ENCODE data around the gene CDC6. TPM values are rescaled to one million over a fixed set of nuclear protein-coding genes. Genes with fewer than 3 reads are reported as not detected.

Gene CDC6
- total and polyA plus RNA-seq, 12 donors, result 0.49 to 3.0 (median 0.86) TPM

DNA sequence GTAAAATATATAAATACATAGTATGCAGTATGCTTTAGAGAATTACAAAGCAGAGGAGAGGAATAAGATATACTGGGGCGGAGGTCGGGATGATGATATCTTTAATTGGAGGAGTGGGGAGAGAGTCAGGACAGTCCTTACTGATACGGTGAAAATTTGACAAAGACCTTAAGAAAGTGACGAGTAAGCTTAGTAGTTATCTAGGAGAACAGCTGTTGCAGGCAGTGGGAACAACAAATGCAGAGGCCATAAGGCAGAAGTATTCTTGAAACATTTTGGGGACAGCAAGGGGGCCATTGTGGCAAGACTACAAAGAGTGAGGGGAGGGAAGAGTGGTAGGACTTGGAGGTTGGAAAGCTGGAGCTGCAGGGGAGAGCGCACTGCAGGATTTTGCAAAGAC lies 22.3 kb upstream of the CDC6 start:
- 80 to 87% methylated on average over 5 of the region's 5 CpGs for WGBS, 2 donors
- H3K27me3 ChIP-seq, result no peaks in the 10 kb centered on the region
- TF ChIP-seq, protein P1, sequence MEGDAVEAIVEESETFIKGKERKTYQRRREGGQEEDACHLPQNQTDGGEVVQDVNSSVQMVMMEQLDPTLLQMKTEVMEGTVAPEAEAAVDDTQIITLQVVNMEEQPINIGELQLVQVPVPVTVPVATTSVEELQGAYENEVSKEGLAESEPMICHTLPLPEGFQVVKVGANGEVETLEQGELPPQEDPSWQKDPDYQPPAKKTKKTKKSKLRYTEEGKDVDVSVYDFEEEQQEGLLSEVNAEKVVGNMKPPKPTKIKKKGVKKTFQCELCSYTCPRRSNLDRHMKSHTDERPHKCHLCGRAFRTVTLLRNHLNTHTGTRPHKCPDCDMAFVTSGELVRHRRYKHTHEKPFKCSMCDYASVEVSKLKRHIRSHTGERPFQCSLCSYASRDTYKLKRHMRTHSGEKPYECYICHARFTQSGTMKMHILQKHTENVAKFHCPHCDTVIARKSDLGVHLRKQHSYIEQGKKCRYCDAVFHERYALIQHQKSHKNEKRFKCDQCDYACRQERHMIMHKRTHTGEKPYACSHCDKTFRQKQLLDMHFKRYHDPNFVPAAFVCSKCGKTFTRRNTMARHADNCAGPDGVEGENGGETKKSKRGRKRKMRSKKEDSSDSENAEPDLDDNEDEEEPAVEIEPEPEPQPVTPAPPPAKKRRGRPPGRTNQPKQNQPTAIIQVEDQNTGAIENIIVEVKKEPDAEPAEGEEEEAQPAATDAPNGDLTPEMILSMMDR (IDR thresholded peaks at IDR 0.05), result no peak
- H3K36me3 ChIP-seq, result peaks cover 0 to 99% (median 58%) of the 10 kb centered on the region in 9 donors
- no peak overlapping the region for H3K27ac ChIP-seq
- intact Hi-C loops (cut with DNase I), result loop anchor here in 1 of 10 donors (10.0 kb wide), 1 partner anchor 261 kb away; no protein-coding TSS in a partner anchor
- H3K4me1 ChIP-seq, result peaks cover 0 to 6% (median 0%) of the 10 kb centered on the region in 9 donors
- ATAC-seq, result no peak
- H3K9me3 ChIP-seq, result no peaks in the 10 kb centered on the region
- DNase-seq, result no peak
- no peak overlapping the region for H3K4me3 ChIP-seq

DNA sequence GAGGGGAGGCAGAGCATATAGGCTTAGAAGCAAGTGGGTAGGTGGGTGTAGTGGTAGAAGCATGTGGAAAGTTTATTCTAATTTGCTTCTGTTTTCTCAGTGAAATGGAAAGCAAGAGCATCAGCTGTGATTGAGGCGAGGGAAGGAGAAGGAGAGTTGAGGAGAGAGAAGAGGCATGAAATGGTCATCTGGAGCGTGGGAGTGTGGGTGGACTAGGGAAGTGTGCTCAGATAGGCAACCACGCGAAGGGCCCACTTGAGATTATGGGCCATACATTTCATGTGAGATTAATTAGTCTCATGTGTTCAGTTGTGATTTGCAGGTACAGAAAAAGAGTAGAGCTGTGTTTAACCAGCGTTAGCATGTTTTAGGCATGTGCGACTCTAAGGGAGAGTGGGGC lies 20.8 kb upstream of the CDC6 start:
- ATAC-seq (no peak), DNase-seq (no peak)
- TF ChIP-seq, protein P1 (IDR thresholded peaks at IDR 0.05), result no peak
- Histone ChIP-seq H3K27me3 (no peaks in the 10 kb centered on the region), H3K36me3 (peaks cover 0 to 99% (median 44%) of the 10 kb centered on the region in 9 donors), H3K4me1 (peaks cover 0 to 4% (median 0%) of the 10 kb centered on the region in 9 donors), H3K9me3 (no peaks in the 10 kb centered on the region), H3K4me3 (no peak overlapping the region), H3K27ac (no peak overlapping the region)
- WGBS, 2 donors, result 88% methylated on average over 6 of the region's 6 CpGs
- intact Hi-C loops (cut with DNase I), result loop anchor here in 1 of 10 donors (10.0 kb wide), 1 partner anchor 262 kb away; no protein-coding TSS in a partner anchor

DNA sequence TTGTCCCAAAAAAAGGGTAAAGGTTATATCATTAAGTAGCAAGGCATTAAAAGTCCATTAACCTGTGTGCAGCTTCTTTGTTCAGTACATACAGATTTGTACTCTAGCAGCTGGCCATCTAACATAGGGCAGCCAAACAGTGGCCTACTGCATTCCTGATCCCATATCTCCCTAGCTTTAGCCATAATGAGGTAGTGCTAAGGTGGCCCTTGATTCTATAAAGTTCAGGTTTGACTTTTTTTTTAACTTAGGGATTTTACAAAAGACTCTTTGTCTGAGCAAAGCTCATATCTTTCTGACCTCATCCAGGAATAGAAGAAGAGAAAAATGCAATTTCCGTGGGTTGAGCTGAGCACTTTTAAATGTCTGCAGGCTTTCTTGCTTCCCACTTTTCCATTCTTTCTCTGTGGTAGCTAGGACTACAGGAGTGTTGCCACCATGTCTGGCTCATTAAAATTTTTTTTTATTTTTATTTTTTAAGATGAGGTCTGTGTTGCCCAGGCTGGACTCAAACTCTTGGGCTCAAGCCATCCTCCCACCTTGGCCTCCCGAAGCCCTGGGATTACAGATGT lies 19.5 kb upstream of the CDC6 start:
- Histone ChIP-seq H3K27ac (no peak overlapping the region), H3K4me3 (no peak overlapping the region), H3K4me1 (peaks cover 0 to 4% (median 0%) of the 10 kb centered on the region in 9 donors), H3K27me3 (no peaks in the 10 kb centered on the region), H3K9me3 (no peaks in the 10 kb centered on the region), H3K36me3 (peaks cover 0 to 99% (median 38%) of the 10 kb centered on the region in 9 donors)
- TF ChIP-seq, protein P1 (IDR thresholded peaks at IDR 0.05), result no peak
- DNase-seq (no peak), ATAC-seq (no peak)
- intact Hi-C loops (cut with DNase I), result loop anchor here in 1 of 10 donors (10.0 kb wide), 1 partner anchor 263 kb away; no protein-coding TSS in a partner anchor
- WGBS, 2 donors, result 87 to 90% methylated on average over 2 of the region's 2 CpGs

DNA sequence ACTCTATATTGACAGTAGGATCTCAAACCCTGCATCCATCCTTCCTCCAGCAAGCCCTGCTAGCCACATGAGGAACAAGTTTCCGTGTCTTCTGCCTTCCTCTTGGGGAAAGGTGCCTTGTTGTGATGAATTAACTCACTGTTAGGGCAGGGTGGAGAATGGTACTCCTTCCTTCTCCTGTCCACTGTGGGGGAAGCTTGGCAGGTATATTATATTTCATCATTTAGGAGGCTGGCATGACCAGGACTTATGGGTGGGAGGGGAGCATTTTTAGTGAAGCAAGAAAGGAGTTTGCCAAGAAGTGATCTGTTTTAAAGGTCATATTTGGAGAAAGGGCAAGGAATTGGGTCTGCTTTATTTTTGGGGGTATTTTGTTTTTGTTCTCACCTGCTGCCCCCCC lies 9.3 kb upstream of the CDC6 start:
- Histone ChIP-seq H3K9me3 (no peaks in the 10 kb centered on the region), H3K4me1 (peaks cover 0 to 14% (median 0%) of the 10 kb centered on the region in 9 donors), H3K4me3 (no peak overlapping the region), H3K36me3 (peaks cover 0 to 98% (median 51%) of the 10 kb centered on the region in 9 donors), H3K27me3 (no peaks in the 10 kb centered on the region), H3K27ac (no peak overlapping the region)
- DNase-seq (no peak), ATAC-seq (no peak)
- 85 to 92% methylated on average over 1 of the region's 1 CpG for WGBS, 2 donors
- TF ChIP-seq, protein P1 (IDR thresholded peaks at IDR 0.05), result no peak
- intact Hi-C loops (cut with DNase I), result no loop called here
